ENCODE results near the gene GTF2H2.
"Not testable (repeated sequence)": the region's sequence is repeated elsewhere in the genome, so short reads cannot be mapped to it uniquely, and the experiment has no call there.

The GTF2H2 gene

DNA sequence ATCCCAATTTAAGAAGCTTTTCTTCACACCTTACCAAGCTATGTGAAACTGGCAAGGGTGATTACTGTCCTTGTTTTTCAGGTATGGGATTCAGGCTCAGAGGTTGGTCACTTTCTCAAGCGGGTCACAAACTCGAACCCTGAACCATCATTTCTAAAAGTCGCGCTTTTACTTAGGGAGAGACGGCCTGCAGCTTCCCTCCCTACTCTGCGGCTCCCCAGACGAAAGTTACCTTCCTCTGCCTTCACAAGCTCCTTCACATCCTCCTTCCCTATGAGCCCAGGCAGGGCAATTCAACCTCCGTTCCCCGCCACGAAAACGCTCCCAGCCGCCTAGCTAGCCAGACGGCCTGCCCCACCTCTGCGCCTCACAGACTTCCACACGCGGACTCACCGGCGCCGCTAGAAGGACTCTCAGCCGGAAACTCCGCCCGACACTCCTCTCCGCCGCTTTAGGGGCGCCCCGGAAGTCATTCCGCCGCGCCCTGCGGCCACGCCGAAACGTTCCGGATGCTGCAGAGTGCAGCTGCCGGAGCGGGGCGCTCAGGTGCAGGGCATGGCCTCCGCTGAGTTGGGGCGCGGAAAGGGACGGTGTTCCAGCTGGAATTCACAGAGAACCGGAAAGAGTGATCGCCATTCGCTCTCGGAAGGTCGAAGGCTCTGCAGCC, at the start of gene GTF2H2:
Gene GTF2H2 (minus strand): TSS at position 415 of the 667 bp plus-strand sequence. CDS start 4,913 bp downstream, outside the sequence.
- in situ Hi-C loops (cut with MboI; ENCODE audit: low sequenced_read_pairs) = not testable (repeated sequence)

- in situ Hi-C loops (cut with MboI; ENCODE audit: low sequenced_read_pairs) = not testable (repeated sequence)
Observed at GRCh38 chr5:71109730-71110275, 42.3 kb upstream of the GTF2H2 start.

DNA sequence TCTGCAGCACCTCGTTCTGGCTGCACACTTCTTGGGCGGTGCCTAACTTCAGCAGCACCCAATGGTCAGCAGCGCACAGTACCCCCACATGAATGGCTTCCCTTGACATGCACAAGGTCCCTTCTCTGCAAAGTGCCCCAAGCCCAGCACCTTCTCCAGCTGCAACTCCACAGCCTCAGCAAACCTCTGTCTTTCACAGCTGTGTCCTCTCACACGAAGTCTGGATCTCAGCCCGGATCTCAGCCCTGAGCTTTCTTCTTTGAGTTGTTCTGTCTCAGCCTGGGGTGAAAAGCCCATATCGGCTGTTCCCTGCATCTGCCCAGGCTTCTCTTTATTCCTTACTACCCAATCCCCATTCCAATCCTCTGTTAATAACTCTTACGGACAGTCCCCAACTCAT, 32.5 kb upstream of the GTF2H2 start:
- in situ Hi-C loops (cut with MboI; ENCODE audit: low sequenced_read_pairs) = not testable (repeated sequence)

DNA sequence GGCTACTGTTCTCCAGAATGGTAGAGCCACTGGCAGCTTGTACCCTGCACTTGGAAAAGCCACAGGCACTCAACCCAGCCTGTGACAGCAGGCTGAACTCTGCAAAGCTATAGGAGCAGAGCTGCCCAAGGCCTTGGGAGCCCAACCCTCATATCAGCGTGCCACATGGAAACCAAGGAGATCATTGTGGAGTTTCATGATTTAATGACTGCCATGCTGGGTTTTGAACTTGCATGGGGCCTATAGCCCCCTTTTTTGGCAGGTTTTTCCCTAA, 30.4 kb upstream of the GTF2H2 start:
- in situ Hi-C loops (cut with MboI; ENCODE audit: low sequenced_read_pairs) = not testable (repeated sequence)

GRCh38 chr5:71097173-71097929, 29.9 kb upstream of the GTF2H2 start:
- in situ Hi-C loops (cut with MboI; ENCODE audit: low sequenced_read_pairs) = not testable (repeated sequence)

DNA sequence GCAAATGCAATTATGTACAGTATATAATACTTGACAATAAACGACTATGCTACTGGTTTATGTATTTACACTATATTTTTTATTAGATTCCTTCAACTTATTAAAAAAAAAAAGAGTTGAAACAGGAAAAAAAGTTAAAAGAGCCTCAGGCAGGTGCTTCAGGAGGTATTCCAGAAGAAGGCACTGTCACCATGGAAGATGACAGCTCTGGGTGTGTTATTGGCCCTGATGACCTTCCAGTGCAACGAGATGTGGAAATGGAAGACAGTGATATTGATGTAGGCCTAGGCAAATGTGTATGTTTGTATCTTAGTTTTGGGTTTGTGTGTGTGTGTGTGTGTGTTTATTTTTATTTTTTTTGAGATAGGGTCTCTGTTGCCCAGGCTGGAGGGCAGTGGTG, 22.3 kb upstream of the GTF2H2 start:
- in situ Hi-C loops (cut with MboI; ENCODE audit: low sequenced_read_pairs) = not testable (repeated sequence)

DNA sequence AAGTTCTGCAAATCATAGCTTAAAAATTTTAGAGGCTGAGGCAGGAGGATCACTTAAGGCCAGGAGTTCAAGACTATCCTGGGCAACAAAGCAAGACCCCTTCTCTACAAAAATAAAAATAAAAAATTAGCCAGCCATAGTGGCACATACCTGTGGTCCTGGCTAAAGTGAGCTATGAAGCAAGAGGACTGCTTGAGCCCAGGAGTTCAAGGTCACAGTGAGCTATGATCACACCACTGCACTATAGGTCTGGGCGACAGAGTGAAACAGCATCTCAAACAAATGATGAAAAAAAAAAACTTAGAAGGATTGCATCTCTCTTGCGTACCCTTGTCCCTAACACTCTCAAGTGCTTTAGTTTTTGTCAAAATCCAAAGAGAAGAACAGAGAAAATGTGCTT, 21.3 kb upstream of the GTF2H2 start:
- in situ Hi-C loops (cut with MboI; ENCODE audit: low sequenced_read_pairs) = not testable (repeated sequence)

GRCh38 chr5:71086145-71086544, 18.7 kb upstream of the GTF2H2 start:
- in situ Hi-C loops (cut with MboI; ENCODE audit: low sequenced_read_pairs) = not testable (repeated sequence)

- in situ Hi-C loops (cut with MboI; ENCODE audit: low sequenced_read_pairs) = not testable (repeated sequence)
Observed at GRCh38 chr5:71084280-71085063, 17.0 kb upstream of the GTF2H2 start.

GRCh38 chr5:71082898-71083297, 15.4 kb upstream of the GTF2H2 start:
- in situ Hi-C loops (cut with MboI; ENCODE audit: low sequenced_read_pairs) = not testable (repeated sequence)

GRCh38 chr5:71082340-71082739, 14.9 kb upstream of the GTF2H2 start:
- in situ Hi-C loops (cut with MboI; ENCODE audit: low sequenced_read_pairs) = not testable (repeated sequence)

DNA sequence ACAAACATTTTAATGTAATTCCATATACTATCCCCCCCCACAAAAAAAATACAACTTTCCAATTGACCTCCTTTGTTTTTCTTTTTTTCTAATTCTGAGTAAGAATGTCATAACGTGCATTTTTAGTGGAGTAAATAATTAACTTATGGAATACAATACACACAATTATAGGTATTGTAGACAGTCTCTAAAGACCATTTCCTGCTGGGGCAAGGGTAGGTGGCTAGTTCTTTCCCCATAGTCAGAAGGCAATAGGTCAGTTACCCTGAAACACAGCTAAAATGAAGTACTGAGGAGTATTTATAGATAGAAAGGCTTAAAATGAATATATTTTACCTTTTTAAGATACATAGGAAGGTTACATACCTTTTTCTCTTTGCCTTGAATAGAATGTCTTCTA, 6.2 kb downstream of the GTF2H2 start:
- in situ Hi-C loops (cut with MboI; ENCODE audit: low sequenced_read_pairs) = not testable (repeated sequence)

DNA sequence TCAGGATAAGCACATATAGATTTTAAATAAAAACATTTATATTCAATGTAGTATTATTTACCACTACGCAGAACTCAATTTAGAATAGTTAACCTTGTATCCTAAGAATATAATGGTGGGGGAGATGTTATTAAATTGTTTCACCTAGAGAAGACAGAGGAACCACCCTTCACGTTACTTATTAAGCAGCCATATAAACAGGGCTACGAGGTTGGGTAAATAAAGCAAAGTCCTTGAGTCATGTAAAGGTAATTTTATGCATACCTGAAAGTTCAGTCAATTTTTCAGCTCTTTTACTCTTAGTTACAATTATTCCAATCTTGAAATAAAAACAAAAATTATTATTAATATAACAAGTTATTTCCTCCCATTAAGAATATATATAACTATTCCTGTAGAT, 8.1 kb downstream of the GTF2H2 start:
- in situ Hi-C loops (cut with MboI; ENCODE audit: low sequenced_read_pairs) = not testable (repeated sequence)

- in situ Hi-C loops (cut with MboI; ENCODE audit: low sequenced_read_pairs) = not testable (repeated sequence)
Observed at GRCh38 chr5:71044808-71045207, 22.7 kb downstream of the GTF2H2 start.

GRCh38 chr5:71044128-71044527, 23.3 kb downstream of the GTF2H2 start:
- in situ Hi-C loops (cut with MboI; ENCODE audit: low sequenced_read_pairs) = not testable (repeated sequence)

DNA sequence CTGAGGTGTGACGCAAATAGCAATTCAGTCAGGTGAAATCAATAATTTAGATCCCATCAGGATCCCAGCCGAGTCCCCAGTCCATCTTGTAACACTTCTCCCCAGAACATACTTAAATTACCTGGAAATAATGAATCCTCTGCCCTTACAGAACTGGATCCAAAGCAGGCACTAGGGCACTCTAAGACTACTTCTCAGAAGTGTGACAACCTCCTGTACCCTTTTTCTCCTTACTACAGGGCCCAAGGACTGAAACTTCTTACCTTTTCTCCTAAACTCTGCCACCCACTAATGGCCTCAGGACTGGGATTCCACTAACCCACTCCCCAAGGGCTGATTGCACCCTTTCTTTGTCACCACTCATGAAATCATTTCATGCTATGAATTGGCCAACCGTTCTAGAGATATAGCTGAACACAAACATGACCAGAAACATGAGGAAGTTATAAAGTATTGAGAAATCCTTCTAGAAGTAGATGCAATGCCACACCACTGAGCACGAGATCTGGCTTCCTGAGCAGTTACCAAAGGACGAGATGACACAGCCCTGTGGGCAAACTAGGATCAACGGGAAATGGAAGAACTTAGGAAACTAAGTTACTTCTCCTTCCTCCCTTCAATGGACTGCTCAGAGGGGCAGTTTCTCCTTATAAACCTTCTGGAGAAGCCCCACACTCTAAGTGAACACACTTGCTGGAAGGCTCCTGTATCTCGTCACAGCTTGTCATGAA, 36.3 kb downstream of the GTF2H2 start:
- in situ Hi-C loops (cut with MboI; ENCODE audit: low sequenced_read_pairs) = not testable (repeated sequence)

GRCh38 chr5:71025289-71025953, 42.1 kb downstream of the GTF2H2 start, which contains the start of gene NAIP:
Gene NAIP (minus strand): TSS chr5:71025339. CDS start chr5:71012915, 12,424 bp downstream.
- in situ Hi-C loops (cut with MboI; ENCODE audit: low sequenced_read_pairs) = not testable (repeated sequence)

GRCh38 chr5:71020643-71021042, 46.8 kb downstream of the GTF2H2 start:
- in situ Hi-C loops (cut with MboI; ENCODE audit: low sequenced_read_pairs) = not testable (repeated sequence)

- in situ Hi-C loops (cut with MboI; ENCODE audit: low sequenced_read_pairs) = not testable (repeated sequence)
Observed at GRCh38 chr5:71018376-71019005, 49.0 kb downstream of the GTF2H2 start.

DNA sequence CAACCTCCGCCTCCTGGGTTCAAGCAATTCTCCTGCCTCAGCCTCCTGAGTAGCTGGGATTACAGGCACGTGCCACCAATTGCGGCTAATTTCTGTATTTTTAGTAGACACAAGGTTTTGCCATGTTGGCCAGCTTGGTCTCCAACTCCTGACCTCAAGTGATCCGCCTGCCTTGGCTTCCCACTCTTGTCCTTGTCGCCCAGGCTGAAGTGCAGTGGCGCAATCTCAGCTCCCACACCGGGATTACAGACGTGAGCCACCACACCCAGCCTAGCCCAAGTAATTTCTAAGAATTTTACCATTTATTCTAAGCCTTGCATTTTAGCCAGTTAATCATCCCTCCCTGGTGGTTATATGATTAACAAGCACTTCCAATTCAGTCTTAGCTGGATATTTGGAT, 53.3 kb downstream of the GTF2H2 start:
- in situ Hi-C loops (cut with MboI; ENCODE audit: low sequenced_read_pairs) = no loop called here
